ENCODE measurements around the gene KLHL41. TPM values are rescaled to one million over a fixed set of nuclear protein-coding genes. Genes with fewer than 3 reads are reported as not detected.
"Not testable (repeated sequence)": the region's sequence is repeated elsewhere in the genome, so short reads cannot be mapped to it uniquely, and the experiment has no call there.

The KLHL41 gene
- polyA plus RNA-seq, 3 donors = 0.45 to 1.5 (median 0.45) TPM

DNA sequence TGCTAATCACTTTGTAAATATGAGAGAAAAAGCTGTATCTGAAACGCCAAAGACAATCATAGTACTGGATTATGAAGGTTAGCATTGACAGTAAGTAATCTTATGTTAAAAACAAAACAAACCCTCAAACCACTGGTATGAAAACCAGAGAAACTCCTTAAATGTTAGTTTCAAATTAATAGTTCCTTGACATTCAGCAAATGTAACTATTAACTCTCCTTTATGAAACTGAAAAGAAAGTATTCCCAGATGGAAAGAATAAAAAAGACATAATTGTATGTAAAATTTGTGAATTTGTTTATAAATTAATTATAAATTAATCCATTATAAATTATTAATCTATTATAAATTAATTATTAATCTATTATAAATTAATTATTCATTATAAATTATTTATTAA is 51.9 kb downstream of the KLHL41 start:
- H3K27ac ChIP-seq (ENCODE audit: low read depth, low read length) = no peak overlapping the region
- WGBS, 3 donors = 87 to 97% (median 96%) methylated on average over 1 of the region's 1 CpG

DNA sequence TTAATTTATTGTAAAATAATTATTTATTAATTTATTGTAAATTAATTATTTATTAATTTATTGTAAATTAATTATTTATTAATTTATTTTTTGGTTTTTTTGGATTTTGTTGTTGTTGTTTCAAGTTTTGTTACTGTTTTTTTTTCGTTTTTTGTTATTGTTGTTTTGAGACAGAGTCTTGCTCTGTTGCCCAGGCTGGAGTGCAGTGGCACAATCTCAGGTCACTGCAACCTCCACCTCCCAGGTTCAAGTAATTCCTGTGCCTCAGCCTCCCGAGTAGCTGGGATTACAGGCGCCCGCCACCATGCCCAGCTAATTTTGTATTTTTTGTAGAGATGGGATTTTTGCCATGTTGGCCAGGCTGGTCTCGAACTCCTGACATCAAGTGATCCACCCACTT is 52.6 kb downstream of the KLHL41 start:
- WGBS, 3 donors = 92 to 99% (median 97%) methylated on average over 5 of the region's 5 CpGs
- H3K27ac ChIP-seq (ENCODE audit: low read depth, low read length) = not testable (repeated sequence)

GRCh38 chr2:169562519-169562918 is 53.0 kb downstream of the KLHL41 start:
- 50 to 92% (median 89%) methylated on average over 2 of the region's 2 CpGs for WGBS, 3 donors
- H3K27ac ChIP-seq (ENCODE audit: low read depth, low read length) = no peak overlapping the region

DNA sequence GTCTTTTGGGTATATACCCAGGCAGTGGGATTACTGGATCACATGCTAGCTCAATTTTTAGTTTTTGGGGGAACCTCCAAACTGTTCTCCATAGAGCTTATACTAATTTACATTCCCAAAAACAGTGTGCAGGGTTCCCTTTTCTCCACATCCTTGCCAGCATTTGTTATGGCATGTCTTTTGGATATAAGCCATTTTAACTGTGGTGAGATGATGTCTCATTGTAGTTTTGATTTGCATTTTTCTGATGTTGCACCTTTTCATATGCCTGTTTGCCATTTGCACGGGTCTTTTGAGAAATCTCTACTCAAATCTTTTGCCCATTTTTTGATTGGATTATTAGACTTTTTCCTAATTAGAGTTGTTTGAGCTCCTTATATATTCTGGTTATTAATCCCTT is 56.2 kb downstream of the KLHL41 start:
- H3K27ac ChIP-seq (ENCODE audit: low read depth, low read length) = no peak overlapping the region
- WGBS, 3 donors = 46 to 95% (median 91%) methylated on average over 1 of the region's 1 CpG

- no peak overlapping the region for H3K27ac ChIP-seq (ENCODE audit: low read depth, low read length)
- WGBS, 3 donors = 70 to 80% (median 71%) methylated on average over 2 of the region's 2 CpGs
Measured at GRCh38 chr2:169569948-169570347, 60.4 kb downstream of the KLHL41 start.

- WGBS, 3 donors = 92 to 96% (median 96%) methylated on average over 4 of the region's 4 CpGs
- not testable (repeated sequence) for H3K27ac ChIP-seq (ENCODE audit: low read depth, low read length)
Measured at GRCh38 chr2:169570752-169571151, 61.2 kb downstream of the KLHL41 start.

DNA sequence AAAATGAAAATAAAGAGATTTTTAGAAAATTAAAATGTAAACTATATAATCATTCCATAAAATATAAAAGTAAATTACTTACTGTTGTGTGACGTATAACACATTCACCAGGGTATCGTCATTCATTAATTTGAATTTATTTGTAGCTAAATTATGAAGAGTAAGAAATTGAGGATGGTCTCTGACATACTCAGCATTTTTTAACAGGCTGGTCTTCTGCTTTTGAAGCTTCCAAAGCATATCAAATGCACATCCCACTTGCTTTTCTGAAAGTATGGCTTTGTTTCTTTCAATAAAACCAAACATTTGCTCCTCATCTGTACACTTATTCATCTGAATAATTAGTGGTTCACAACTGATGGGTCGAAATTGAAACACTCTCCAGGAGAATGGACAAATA is 62.1 kb downstream of the KLHL41 start:
- H3K27ac ChIP-seq (ENCODE audit: low read depth, low read length) = no peak overlapping the region
- WGBS, 3 donors = 78 to 94% (median 93%) methylated on average over 3 of the region's 3 CpGs

DNA sequence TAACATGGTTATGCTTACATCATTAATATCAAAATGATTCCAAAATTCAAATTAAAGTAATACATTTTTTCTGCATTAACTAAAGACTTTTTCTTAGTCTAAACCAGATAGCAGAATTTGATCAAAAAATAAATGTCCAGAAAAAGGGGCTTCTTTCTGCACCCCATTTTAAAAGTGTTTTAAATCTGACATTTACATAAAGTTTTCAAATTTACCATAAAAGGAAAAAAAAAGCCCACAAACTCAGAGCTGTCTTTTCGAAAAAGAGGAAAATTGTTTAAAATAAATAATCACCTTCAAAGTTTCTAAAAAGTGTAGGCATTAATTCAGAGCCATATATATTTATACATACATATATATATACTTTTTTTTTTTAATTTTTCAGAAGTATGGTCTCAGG is 62.7 kb downstream of the KLHL41 start:
- 41 to 83% (median 83%) methylated on average over 1 of the region's 1 CpG for WGBS, 3 donors
- no peak overlapping the region for H3K27ac ChIP-seq (ENCODE audit: low read depth, low read length)

DNA sequence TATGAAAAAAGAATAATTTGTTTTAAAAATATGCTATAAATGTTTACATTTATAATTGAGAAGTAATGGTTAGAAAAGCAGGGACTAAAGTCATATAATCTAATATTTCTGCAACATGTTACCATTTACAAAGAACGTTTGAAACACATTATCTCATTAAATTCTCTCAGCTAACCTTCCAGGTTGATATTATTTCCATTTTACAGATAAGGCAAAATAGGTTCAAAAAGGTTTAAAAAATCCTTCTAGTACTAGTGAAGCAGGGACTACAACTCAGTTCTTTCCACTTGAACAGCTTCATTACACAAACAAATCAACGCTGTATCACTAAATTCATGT is 63.3 kb downstream of the KLHL41 start:
- 16 to 31% (median 29%) methylated on average over 2 of the region's 2 CpGs for WGBS, 3 donors

DNA sequence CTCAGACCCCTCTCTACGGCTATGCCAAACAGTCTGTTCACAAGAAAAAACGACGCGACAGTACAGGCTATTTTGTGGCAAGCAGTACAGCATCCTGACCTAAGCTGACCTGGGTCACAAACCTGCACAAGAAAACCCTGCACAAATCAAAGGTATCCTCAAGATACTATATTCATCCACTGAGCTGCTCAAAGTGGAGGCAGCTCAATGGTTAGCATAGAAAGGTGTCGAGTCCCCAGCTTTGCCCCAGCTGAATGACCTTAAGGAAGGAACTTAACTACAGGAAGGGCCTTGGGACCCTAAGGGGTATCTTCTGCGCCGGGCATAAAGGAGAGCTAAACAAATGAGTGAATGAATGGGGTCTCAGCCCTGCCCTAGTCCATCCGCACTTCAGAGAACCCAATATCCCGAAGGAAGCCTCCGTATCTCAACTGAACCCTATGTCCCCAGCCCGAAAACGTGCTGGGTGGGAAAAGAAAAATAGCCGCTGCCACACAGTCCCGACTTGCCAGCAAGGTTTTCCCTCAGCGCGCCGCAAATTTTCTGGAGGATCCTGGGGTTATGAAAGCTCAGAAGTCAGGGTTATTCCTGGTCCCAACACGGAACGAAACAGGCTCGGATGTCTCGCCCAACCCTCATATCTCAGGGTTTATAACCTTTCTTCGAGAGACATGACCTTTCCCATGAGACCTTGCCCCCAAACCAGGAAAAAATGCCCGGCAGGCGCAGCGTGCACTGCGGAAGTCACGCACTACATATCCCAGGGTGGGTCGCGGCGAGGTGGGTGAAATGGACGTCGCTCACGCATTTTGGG is 63.9 kb downstream of the KLHL41 start, which contains the start of gene FASTKD1:
TSS of gene FASTKD1 (minus strand) at position 706 of the 814 bp plus-strand sequence. CDS start 1,836 bp downstream, outside the sequence.
- no peak within 1 kb of the TSS for H3K27ac ChIP-seq (ENCODE audit: low read depth, low read length)
- 0 to 1% (median 1%) methylated on average over 33 of the region's 33 CpGs for WGBS, 3 donors

More for the DNA sequence above, 63.3 kb downstream of the KLHL41 start:
- H3K27ac ChIP-seq (ENCODE audit: low read depth, low read length) = no peak overlapping the region

DNA sequence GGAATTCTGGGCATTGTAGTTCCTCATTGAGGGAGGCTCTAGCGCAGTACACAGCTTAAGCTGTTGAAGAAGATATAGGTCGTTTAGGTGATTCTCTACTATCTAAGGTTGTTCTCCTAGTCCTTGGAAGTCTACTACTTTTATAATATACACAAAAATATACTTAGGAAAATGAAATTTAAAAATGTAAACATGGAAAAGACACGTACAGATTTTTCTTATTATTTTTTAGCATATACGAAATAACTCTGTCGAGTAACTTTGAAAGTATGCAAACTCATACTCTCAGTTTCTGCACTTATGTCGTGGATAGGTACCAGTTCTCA is 64.4 kb downstream of the KLHL41 start:
- no peak overlapping the region for H3K27ac ChIP-seq (ENCODE audit: low read depth, low read length)
- WGBS, 3 donors = 33 to 35% (median 33%) methylated on average over 6 of the region's 6 CpGs

- 59 to 86% (median 85%) methylated on average over 4 to 5 of the region's 5 CpGs for WGBS, 3 donors
Measured at GRCh38 chr2:169574539-169574938, 65.0 kb downstream of the KLHL41 start.

DNA sequence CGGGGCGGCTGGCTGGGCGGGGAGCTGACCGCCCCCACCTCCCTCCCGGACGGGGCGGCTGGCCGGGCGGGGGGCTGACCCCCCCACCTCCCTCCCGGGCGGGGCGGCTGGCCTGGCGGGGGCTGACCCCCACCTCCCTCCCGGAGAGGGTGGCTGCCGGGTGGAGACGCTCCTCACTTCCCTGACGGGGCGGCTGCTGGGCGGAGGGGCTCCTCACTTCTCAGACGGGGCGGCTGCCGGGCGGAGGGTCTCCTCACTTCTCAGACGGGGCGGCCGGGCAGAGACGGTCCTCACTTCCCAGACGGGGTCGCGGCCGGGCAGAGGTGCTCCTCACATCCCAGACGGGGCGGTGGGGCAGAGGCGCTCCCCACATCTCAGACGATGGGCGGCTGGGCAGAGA is 65.8 kb downstream of the KLHL41 start:
- not testable (repeated sequence) for H3K27ac ChIP-seq (ENCODE audit: low read depth, low read length)
- WGBS, 3 donors = 91 to 96% (median 92%) methylated on average over 12 to 30 of the region's 36 CpGs

More at GRCh38 chr2:169574539-169574938, 65.0 kb downstream of the KLHL41 start:
- not testable (repeated sequence) for H3K27ac ChIP-seq (ENCODE audit: low read depth, low read length)

Other genes with a start within 250 kb of the KLHL41 start
- 1 to 10 TPM in 1 of 3 donors, under 1 TPM in 2; 0.01 to 1.2 (median 0.48) TPM for gene LRP2, start 147.2 kb upstream of the KLHL41 start, polyA plus RNA-seq
- gene BBS5, start 30.2 kb upstream of the KLHL41 start, polyA plus RNA-seq = 1 to 10 TPM; 3.6 to 5.4 (median 3.6) TPM
- 10 to 100 TPM in 1 of 3 donors, 1 to 10 TPM in 2; 7.4 to 28.3 (median 7.6) TPM for gene FASTKD1, start 64.2 kb downstream of the KLHL41 start, polyA plus RNA-seq
- gene PPIG, start 74.6 kb downstream of the KLHL41 start, polyA plus RNA-seq = 10 to 100 TPM; 12.3 to 31.9 (median 23.1) TPM
- 1 to 10 TPM in 1 of 3 donors, under 1 TPM in 2; 0.05 to 2.6 (median 0.21) TPM for gene CFAP210, start 184.7 kb downstream of the KLHL41 start, polyA plus RNA-seq
- 10 to 100 TPM in 1 of 3 donors, 1 to 10 TPM in 2; 3.3 to 10.6 (median 5.0) TPM for gene PHOSPHO2, start 184.8 kb downstream of the KLHL41 start, polyA plus RNA-seq
- 1 to 10 TPM; 1.6 to 3.5 (median 3.4) TPM for gene KLHL23, start 224.1 kb downstream of the KLHL41 start, polyA plus RNA-seq